Measurements from ENCODE around the gene ATP13A3.

DNA sequence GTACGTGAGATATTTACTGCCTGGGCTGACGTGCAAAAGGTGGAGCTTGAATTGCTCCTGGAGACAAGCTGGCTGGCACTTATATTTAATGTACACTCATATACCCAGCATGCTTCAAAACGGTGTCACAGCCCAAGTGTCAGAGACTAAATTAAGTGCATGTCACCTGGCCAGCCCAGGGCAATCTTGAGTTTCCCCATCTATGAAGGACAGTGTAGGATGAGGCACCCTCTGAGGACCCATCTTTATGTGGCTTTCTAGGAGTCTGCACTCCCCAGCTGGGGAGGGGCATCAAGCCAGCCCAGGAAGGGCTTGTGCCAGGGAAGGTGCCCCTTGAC, 122.5 kb downstream of the ATP13A3 start:
- no peak for TF ChIP-seq SP1 (IDR thresholded peaks at IDR 0.05)
- TF ChIP-seq ZNF384 (IDR thresholded peaks at IDR 0.05): no peak
- TF ChIP-seq, protein P1, sequence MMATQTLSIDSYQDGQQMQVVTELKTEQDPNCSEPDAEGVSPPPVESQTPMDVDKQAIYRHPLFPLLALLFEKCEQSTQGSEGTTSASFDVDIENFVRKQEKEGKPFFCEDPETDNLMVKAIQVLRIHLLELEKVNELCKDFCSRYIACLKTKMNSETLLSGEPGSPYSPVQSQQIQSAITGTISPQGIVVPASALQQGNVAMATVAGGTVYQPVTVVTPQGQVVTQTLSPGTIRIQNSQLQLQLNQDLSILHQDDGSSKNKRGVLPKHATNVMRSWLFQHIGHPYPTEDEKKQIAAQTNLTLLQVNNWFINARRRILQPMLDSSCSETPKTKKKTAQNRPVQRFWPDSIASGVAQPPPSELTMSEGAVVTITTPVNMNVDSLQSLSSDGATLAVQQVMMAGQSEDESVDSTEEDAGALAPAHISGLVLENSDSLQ (IDR thresholded peaks at IDR 0.05): no peak
- TF ChIP-seq NFRKB (IDR thresholded peaks at IDR 0.05): no peak
- no peak for TF ChIP-seq BHLHE40 (IDR thresholded peaks at IDR 0.05; ENCODE audit: borderline replicate concordance)
- TF ChIP-seq TARDBP (IDR thresholded peaks at IDR 0.05): no peak
- TF ChIP-seq L3MBTL2 (conservative IDR thresholded peaks at IDR 0.05): no peak

All from HEK293T (cell line).